ENCODE measurements around the gene ZNF20. TPM values are rescaled to one million over a fixed set of nuclear protein-coding genes. Genes with fewer than 3 reads are reported as not detected.

Gene ZNF20
- total and polyA plus RNA-seq, 9 donors: 1.3 to 3.4 (median 2.6) TPM

DNA sequence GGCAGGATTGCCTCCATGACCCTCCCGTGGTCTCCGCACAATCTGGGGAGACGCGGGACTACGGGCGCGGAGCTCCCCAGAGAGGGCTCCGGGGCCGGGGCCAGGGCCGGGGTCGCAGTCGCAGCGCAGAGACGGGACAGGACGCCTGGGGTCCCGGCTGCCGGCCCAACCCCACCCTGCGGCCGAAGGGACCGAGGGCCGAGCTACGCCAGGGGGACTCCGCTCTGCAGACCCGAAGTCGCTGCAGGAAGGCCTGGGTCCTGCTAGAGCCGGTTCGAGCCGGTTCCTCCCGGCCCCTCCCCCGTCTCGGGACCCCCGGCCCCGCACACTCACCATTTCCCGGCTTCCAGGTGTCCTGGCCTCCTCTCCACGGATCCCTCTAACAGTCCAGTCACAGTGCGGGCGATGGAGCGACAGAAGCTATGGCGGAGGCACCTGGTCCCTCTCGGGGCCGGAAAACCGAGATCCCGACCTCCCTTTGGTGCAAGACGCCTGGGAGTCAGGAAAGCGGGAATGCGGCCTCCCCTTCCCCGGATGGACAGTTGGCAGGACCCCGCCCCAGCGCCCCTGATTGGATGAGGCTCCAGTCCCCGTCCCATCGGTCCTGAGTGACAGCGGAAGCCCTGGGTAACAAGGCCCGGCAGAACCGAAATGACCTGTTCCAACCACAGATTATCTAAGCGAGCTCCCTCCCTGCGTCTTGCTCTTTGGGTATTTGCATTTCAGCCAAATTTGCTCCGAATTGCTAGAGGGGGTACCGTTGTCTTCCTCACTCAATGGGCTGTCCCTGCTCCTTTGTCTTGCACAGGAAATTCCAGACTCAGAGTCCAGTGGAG, 16.3 kb upstream of the ZNF20 start, which contains the start of gene ZNF625:
ZNF625 (minus strand) TSS at position 512 of the 836 bp plus-strand sequence; CDS start at position 336, 176 bp downstream.
- Histone ChIP-seq H3K27ac (ENCODE audit: low read length) (peak within 1 kb of the TSS; percentile 92), H3K9me3 (replicated peaks; ENCODE audit: control insufficient read depth, low read depth, low read length) (no peaks in the 10 kb centered on the region), H3K27me3 (ENCODE audit: control insufficient read depth, insufficient read depth, low read length) (no peaks in the 10 kb centered on the region), H3K4me1 (ENCODE audit: control insufficient read depth, insufficient read depth, low read length) (peaks cover 12% of the 10 kb centered on the region), H3K36me3 (ENCODE audit: control insufficient read depth, insufficient read depth, low read length) (peaks cover 6% of the 10 kb centered on the region), H3K4me3 (ENCODE audit: low read length) (peak within 1 kb of the TSS; percentile 94)
- 0% methylated on average over 56 of the region's 58 CpGs for WGBS (ENCODE audit: insufficient coverage)
- DNase-seq: peak; percentile 95

DNA sequence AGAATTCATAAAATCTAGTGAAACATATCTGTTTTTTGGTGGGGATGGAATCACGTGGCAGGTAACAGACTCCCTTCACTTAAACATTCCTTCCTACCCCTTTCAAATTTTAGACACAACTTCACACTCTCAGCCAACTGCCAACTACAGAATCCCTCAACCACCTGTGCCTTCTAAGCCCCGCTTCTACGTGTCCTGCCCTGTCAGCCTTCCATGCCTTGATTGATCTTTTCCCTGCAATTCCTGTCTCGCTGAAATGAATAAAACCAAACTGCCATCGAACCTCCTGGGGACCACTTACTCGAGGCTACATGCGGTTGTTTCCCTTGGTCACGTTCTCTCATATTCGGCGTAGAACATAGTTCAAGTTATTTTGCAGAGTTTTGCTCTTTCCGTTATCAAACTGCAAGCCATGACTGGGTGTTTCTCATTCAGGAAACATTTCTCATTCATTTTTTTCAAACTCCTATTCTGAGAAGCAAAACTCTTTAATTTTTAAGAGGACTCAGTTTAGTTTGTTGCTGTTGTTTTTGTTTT, 15.2 kb upstream of the ZNF20 start:
- DNase-seq: peak; percentile 16
- H3K9me3 ChIP-seq (replicated peaks; ENCODE audit: control insufficient read depth, low read depth, low read length): no peaks in the 10 kb centered on the region
- WGBS (ENCODE audit: insufficient coverage): 6% methylated on average over 8 of the region's 11 CpGs
- H3K27ac ChIP-seq (ENCODE audit: low read length): peak overlapping the region; percentile 92
- H3K4me1 ChIP-seq (ENCODE audit: control insufficient read depth, insufficient read depth, low read length): peaks cover 12% of the 10 kb centered on the region
- peaks cover 9% of the 10 kb centered on the region for H3K36me3 ChIP-seq (ENCODE audit: control insufficient read depth, insufficient read depth, low read length)
- H3K27me3 ChIP-seq (ENCODE audit: control insufficient read depth, insufficient read depth, low read length): no peaks in the 10 kb centered on the region
- peak overlapping the region; percentile 94 for H3K4me3 ChIP-seq (ENCODE audit: low read length)

DNA sequence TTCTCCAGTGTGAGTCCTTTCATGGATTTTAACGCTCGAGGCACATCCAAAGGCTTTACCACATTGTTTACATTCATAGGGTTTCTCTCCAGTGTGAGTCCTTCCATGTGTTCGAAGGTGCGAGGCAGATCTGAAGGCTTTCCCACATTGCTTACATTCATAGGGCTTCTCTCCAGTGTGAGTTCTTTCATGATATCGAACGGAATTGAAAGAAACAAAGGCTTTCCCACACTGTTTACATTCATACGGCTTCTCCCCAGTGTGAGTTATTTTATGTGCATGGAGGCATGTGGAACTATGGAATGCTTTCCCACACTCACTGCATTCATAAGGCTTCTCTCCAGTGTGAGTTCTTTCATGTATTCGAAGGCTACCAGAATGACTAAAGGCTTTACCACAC, 5.2 kb upstream of the ZNF20 start:
- DNase-seq: no peak
- WGBS (ENCODE audit: insufficient coverage): 100% methylated on average over 4 of the region's 8 CpGs
- H3K36me3 ChIP-seq (ENCODE audit: control insufficient read depth, insufficient read depth, low read length): peaks cover 48% of the 10 kb centered on the region
- no peak overlapping the region for H3K27ac ChIP-seq (ENCODE audit: low read length)
- peaks cover 12% of the 10 kb centered on the region for H3K9me3 ChIP-seq (replicated peaks; ENCODE audit: control insufficient read depth, low read depth, low read length)
- no peaks in the 10 kb centered on the region for H3K27me3 ChIP-seq (ENCODE audit: control insufficient read depth, insufficient read depth, low read length)
- H3K4me1 ChIP-seq (ENCODE audit: control insufficient read depth, insufficient read depth, low read length): peaks cover 11% of the 10 kb centered on the region
- H3K4me3 ChIP-seq (ENCODE audit: low read length): no peak overlapping the region

DNA sequence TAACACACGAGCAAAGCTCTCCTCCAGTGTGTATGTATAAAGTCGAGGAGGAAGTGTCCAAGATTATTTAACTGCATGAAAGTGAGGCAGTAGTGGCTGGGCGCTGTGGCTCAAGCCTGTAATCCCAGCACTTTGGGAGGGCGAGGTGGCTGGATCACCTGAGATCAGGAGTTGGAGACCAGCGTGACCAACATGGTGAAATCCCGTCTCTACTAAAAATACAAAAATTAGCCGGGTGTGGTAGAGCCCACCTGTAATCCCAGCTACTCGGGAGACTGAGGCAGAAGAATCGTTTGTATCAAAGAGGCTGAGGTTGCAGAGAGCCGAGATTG, 1.2 kb upstream of the ZNF20 start:
- H3K4me1 ChIP-seq (ENCODE audit: control insufficient read depth, insufficient read depth, low read length): peaks cover 18% of the 10 kb centered on the region
- H3K27me3 ChIP-seq (ENCODE audit: control insufficient read depth, insufficient read depth, low read length): no peaks in the 10 kb centered on the region
- H3K4me3 ChIP-seq (ENCODE audit: low read length): no peak overlapping the region
- 59% methylated on average over 6 of the region's 10 CpGs for WGBS (ENCODE audit: insufficient coverage)
- DNase-seq: no peak
- H3K36me3 ChIP-seq (ENCODE audit: control insufficient read depth, insufficient read depth, low read length): peaks cover 39% of the 10 kb centered on the region
- peaks cover 12% of the 10 kb centered on the region for H3K9me3 ChIP-seq (replicated peaks; ENCODE audit: control insufficient read depth, low read depth, low read length)
- H3K27ac ChIP-seq (ENCODE audit: low read length): no peak overlapping the region

DNA sequence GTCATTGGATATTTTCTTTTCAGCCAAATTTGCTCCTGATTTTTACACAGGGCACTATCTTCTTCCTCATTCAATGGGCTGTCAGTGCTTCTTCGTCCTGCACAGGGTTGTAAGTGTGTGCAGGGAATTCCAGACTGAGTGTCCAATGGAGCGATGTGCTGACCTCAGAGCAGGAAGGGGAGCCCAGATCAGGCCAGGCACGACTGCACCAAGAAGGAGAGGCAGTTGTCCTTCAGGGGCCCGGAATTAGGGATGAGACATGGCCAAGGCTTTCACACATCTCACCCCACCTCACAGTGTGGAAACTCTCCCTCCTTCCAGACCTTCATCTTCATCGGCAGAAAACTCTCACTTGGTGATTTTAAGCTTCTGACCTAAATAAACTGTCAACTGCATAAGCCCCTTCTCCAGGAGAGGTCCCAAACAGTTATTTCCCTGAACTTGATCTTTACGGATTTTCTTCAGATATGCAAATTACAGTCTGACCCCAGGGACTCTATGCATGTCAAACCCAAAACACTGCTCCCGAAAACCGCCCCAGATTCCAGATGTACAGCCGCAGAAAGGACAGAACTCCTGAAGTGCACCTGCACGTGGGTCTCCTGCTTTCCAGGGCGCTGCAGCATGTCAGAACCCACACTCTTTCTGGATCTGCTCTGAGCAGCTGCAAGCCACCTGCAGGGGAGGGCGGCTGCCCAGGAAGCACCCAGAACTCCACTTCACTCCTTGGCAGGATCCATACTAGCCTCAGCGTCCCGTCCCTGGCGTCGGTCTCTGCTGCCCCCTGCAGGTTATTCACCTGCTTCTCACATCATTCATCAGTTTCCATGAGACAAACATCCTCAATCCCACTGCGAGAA, 625 bp upstream of the ZNF20 start:
- peak overlapping the region; percentile 89 for H3K4me3 ChIP-seq (ENCODE audit: low read length)
- H3K27ac ChIP-seq (ENCODE audit: low read length): peak overlapping the region; percentile 99
- 5% methylated on average over 15 of the region's 17 CpGs for WGBS (ENCODE audit: insufficient coverage)
- peak; percentile 92 for DNase-seq
- H3K36me3 ChIP-seq (ENCODE audit: control insufficient read depth, insufficient read depth, low read length): peaks cover 38% of the 10 kb centered on the region
- H3K27me3 ChIP-seq (ENCODE audit: control insufficient read depth, insufficient read depth, low read length): no peaks in the 10 kb centered on the region
- peaks cover 18% of the 10 kb centered on the region for H3K4me1 ChIP-seq (ENCODE audit: control insufficient read depth, insufficient read depth, low read length)
- H3K9me3 ChIP-seq (replicated peaks; ENCODE audit: control insufficient read depth, low read depth, low read length): peaks cover 10% of the 10 kb centered on the region

DNA sequence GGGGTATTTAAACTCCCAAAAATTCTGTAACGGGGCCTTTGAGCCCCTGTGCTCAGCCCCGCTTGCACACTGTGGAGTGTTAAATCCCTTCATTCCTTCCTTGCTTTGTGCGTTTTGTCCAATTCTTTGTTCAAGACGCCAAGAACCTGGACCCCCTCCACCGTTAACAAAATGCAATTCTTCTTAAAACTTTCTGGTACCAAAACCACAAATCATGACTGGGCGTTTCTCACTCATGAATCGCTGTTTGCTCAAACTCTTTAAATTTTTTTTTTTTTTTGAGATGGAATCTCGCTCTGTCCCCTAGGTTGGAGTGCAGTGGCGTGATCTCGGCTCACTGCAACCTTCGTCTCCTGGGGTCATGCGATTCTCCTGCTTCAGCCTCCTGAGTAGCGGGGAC, 881 bp downstream of the ZNF20 start:
- Histone ChIP-seq H3K36me3 (ENCODE audit: control insufficient read depth, insufficient read depth, low read length) (peaks cover 38% of the 10 kb centered on the region), H3K4me3 (ENCODE audit: low read length) (peak overlapping the region; percentile 89), H3K27ac (ENCODE audit: low read length) (peak overlapping the region; percentile 99), H3K27me3 (ENCODE audit: control insufficient read depth, insufficient read depth, low read length) (no peaks in the 10 kb centered on the region), H3K9me3 (replicated peaks; ENCODE audit: control insufficient read depth, low read depth, low read length) (peaks cover 4% of the 10 kb centered on the region), H3K4me1 (ENCODE audit: control insufficient read depth, insufficient read depth, low read length) (peaks cover 18% of the 10 kb centered on the region)
- DNase-seq: peak; percentile 15
- 9% methylated on average over 12 of the region's 13 CpGs for WGBS (ENCODE audit: insufficient coverage)

DNA sequence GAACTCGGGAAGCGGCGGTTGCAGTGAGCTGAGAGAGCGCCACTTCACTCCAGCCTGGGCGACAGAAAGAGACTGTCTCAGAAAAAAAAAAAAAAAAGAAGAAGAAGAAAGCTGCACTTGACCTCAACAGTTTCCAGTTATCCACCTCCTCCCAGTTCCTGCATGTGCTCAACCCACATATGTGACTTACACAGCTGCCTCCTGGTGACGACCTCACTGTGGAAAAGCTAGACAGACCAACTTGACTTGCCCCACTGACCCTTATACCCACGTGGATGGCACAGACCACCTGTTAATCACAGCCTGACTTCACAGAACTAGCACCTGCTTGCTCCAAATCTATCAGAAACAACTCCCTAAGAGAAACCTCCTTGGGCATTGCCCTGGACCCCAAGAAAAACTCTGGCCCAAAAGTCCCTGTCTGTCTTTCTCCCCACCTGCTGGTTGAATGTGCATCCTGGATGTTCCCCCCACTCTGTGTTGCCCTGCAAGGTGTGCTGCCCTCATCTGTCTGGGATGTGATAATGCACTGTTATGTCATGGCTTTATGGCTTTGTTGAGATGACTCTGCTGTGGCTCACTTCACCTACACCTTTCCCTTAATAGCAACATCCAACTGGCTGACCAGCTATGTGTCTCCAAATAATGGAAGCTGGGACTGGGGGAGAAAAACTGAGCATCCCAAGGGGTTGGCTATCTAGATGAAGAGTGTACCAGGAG, 2.8 kb downstream of the ZNF20 start:
- Histone ChIP-seq H3K9me3 (replicated peaks; ENCODE audit: control insufficient read depth, low read depth, low read length) (peaks cover 19% of the 10 kb centered on the region), H3K36me3 (ENCODE audit: control insufficient read depth, insufficient read depth, low read length) (peaks cover 48% of the 10 kb centered on the region), H3K27ac (ENCODE audit: low read length) (no peak overlapping the region), H3K4me3 (ENCODE audit: low read length) (no peak overlapping the region), H3K4me1 (ENCODE audit: control insufficient read depth, insufficient read depth, low read length) (peaks cover 18% of the 10 kb centered on the region), H3K27me3 (ENCODE audit: control insufficient read depth, insufficient read depth, low read length) (no peaks in the 10 kb centered on the region)
- WGBS (ENCODE audit: insufficient coverage): 78% methylated on average over 6 of the region's 7 CpGs
- DNase-seq: no peak

DNA sequence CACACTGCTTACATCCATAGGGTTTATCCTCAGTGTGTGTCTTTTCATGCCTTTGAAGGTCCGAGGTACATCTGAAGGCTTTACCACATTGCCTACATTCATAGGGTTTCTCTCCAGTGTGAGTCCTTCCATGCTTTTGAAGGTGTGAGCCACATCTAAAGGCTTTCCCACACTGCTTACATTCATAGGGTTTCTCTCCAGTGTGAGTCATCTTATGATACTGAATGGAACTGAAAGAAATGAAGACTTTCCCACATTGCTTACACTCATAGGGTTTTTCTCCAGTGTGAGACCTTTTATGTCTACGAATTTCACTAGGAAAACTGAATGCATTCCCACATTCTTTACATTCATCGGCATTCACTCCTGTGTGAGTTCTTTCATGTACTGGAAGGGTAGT, 7.1 kb downstream of the ZNF20 start:
- no peaks in the 10 kb centered on the region for H3K27me3 ChIP-seq (ENCODE audit: control insufficient read depth, insufficient read depth, low read length)
- no CpG with 5 or more reads among the region's 3 CpGs for WGBS (ENCODE audit: insufficient coverage)
- peaks cover 55% of the 10 kb centered on the region for H3K36me3 ChIP-seq (ENCODE audit: control insufficient read depth, insufficient read depth, low read length)
- no peak overlapping the region for H3K27ac ChIP-seq (ENCODE audit: low read length)
- H3K9me3 ChIP-seq (replicated peaks; ENCODE audit: control insufficient read depth, low read depth, low read length): peaks cover 37% of the 10 kb centered on the region
- H3K4me1 ChIP-seq (ENCODE audit: control insufficient read depth, insufficient read depth, low read length): no peaks in the 10 kb centered on the region
- H3K4me3 ChIP-seq (ENCODE audit: low read length): no peak overlapping the region
- DNase-seq: no peak

DNA sequence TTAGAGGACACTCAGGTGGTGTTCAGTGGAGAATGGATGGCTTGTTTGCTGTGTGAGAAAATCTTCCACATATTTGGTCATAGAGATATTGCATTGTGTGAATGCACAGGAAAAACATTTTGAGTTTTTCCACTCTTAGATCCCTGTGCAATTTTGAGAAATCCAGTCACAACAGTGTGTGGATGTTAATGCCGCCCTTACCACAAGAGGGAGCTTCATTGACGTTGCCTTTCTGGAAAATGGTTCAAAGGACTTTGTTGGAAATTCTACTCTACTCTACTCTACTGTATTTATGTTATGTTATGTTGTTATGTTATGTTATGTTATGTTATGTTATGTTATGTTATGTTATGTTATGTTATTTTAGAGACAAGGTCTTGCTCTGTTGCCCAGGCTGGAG, 13.4 kb downstream of the ZNF20 start:
- DNase-seq: no peak
- Histone ChIP-seq H3K27ac (ENCODE audit: low read length) (no peak overlapping the region), H3K4me3 (ENCODE audit: low read length) (no peak overlapping the region), H3K9me3 (replicated peaks; ENCODE audit: control insufficient read depth, low read depth, low read length) (peaks cover 13% of the 10 kb centered on the region), H3K27me3 (ENCODE audit: control insufficient read depth, insufficient read depth, low read length) (no peaks in the 10 kb centered on the region), H3K4me1 (ENCODE audit: control insufficient read depth, insufficient read depth, low read length) (no peaks in the 10 kb centered on the region), H3K36me3 (ENCODE audit: control insufficient read depth, insufficient read depth, low read length) (peaks cover 3% of the 10 kb centered on the region)
- no CpG with 5 or more reads among the region's 2 CpGs for WGBS (ENCODE audit: insufficient coverage)

Measured in muscle of leg (tissue), 11 donors.